Inflammatory macrophage (primary cell): ENCODE data around the gene PSPH.
"Not testable (repeated sequence)": the region's sequence is repeated elsewhere in the genome, so short reads cannot be mapped to it uniquely, and the experiment has no call there.

Experiments used
- DNase-seq, 2 donors: peaks; one replicate each; pipeline ENCODE4 v3.0.0-alpha.2; 2020 to 2022

The PSPH gene

DNA sequence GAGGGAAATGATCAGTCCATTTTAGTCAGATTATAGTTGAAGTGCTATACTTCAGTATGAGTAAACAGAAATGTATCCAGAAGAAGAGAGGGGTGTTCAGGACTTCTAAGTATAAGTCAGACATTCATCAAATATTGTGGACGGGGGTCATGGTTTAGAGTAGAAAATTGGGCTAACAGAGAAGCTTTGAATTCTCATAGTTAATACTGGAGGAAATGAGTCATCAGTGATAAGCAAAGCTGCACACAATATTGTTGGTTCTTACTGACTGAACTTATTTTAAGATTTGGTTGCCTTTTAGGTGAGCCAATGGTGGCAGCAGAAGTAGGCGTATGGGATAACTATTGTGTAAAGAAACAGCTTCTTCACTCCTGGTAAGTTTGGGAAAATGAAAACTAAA is 11.1 kb upstream of the PSPH start:
- no peak for DNase-seq

DNA sequence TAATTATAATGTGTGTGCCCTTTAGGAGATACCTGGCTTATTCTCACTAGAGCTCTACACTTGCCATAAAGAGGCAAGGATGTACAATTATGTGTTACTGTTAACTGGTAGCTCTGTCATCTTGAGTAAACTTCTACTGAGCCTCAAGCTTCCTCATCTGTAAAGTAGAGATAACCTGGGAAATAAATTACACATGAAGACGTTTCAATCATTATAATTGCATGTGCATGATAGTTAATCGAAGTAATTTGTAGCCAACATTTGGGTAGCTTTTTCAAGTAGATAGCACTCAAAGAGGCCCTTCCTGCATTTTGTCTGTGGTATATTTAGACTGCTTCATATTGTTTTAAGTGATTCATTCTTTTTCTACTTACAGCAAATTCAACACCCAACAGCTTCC is 2.7 kb upstream of the PSPH start:
- no peak for DNase-seq

DNA sequence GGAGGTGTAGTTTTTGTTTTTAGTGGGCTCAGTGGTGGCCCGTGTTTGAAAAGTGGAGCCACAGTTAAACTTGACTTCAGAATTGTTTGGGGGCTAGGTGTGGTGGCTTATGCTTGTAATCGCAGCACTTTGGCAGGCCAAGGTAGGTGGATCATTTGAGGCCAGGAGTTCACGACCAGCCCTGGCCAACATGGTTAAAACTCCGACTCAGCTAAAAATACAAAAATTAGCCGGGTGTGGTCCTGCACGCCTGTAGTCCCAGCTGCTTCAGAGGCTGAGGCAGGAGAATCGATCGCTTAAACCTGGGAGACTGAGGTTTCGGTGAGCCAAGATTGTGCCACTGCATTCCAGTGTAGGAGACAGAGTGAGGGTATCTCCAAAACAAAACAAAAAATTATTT is 2.1 kb upstream of the PSPH start:
- no peak for DNase-seq

DNA sequence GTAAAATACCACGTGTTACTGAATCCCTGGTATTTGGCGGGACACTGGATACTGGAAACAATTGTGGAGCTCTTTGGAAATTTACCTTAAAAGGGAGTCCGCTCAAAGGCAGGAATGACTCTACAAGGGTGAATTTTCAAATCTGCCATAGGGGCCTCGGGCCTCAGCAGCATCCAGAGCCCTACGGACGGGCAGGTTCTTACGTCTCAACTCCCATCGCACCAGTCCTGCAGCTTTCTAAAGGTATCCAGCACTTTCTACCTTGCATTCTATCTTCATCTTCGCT is 248 bp downstream of the PSPH start:
- DNase-seq, result no peak

DNA sequence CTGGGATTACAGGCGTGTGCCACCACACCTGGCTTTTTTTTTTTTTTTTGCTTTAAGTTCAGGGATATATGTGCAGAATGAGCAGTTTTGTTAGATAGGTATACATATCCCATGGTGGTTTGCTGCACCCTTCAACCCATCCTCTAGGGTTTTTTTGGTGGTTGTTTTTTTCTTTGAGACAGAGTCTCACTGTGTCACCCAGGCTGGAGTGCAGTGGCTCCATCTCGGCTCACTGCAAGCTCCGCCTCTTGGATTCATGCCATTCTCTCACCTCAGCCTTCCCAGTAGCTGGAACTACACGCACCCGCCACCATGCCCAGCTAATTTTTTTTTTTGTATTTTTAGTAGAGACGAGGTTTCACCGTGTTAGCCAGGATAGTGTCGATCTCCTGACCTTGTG is 2.5 kb downstream of the PSPH start:
- DNase-seq, result not testable (repeated sequence)

DNA sequence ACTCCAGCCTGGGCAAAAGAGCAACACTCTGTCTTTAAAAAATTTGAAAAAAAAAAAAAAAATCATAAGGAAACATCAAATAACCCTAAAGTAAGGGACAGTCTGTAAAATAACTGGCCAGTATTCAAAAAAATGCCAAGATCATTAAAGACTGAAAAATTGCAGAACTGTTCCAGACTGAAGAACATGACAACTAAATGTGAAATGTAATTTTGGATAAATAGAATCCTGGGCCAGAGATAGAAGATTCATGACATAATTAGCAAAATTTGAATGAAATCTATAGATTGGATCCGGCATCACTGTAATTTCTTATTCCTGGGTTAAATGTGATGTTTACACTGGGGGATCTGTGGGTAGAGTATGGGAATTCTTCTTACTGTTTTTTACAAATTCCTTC is 3.0 kb downstream of the PSPH start:
- no peak for DNase-seq

DNA sequence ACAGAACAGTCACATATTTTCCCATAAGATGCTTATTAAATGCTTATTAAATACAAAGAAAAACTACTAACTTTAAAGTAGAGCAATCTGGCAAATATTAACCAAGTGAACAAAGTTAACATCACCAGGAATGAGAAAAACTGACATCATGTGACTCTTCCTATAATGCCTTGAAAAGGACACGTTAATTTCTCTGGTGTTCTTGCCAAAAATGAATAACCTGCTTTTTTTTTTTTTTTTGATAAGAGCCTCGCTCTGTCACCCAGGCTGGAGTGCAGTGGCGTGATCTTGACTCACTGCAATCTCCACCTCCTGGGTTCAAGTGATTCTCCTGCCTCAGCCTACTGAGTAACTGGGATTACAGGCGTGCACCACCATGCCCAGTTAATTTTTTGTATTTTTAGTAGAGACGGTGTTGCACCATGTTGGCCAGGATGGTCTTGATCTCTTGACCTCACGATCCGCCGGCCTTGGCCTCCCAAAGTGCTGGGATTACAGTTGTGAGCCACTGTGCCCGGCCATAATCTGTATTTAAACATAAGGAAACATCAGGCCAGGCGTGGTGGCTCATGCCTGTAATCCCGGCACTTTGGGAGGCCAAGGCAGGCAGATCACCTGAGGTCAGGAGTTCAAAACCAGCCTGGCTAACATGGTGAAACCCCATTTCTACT is 3.7 kb downstream of the PSPH start:
- DNase-seq, result not testable (repeated sequence)

DNA sequence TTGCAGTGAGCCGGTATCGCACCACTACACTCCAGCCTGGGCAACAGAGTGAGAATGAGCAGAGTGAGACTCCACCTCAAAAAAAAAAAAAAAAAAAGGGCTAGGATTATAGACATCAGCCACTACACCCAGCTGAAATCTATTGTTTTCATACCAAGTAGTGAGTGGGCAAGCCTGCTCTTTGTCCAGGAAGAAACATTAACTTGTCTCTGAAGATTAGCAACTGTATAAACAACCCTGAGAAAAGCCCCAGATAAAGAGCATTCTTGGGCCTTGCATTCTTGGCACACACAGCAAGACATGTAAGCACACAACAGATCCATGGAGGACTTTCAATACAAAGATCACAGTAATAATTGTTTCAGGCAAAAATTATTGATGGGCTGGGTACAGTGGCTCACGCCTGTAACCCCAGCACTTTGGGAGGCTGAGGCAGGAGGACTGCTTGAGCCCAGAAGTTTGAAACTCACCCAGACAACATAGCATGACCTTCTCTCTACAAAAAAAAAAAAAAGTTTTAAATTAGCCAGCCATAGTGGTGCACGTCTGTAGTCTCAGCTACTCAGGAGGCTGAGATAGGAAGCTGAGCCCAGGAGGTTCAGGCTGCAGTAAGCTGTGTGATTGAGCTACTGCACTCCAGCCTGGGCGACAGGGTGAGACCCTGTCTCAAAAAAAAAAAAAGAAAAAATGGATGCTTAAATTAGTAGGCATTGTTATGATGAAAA is 4.4 kb downstream of the PSPH start:
- DNase-seq, result no peak

DNA sequence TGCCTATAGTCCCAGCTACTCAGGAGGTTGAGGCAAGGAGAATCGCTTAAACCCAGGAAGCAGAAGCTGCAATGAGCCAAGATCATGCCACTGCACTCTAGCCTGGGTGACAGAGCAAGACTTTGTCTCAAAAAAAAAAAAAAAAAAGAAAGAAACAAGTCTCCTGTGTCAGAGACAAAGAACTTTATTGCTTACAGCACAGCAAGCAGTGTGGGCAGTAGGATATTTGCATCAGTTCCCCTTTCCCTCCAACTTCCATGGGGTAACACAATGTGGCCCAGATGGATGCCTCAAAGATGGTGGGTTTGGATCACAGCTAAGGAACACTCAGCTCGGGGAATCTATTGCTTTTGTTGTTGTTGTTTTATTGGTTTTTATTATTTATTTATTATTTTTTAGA is 5.5 kb downstream of the PSPH start:
- peak; percentile 85 for DNase-seq

DNA sequence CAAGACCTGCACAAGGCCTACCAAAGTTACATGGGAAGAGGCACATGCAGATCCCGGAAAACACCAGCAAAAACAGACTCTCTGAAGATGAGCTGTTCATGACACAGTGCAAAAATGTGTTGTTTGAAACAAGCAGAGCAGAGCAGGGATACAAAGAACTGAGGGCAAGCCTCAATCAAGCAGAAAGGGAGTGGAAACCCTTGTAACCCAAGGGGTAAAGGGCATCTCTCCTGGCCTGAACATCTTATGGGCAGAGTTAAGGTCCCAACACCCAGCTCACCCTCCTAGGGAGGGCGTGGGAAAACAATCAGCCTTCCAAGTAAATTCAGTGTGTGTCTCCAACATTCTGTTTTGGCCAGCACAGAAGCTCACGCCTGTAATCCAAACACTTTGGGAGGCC is 10.5 kb downstream of the PSPH start:
- DNase-seq, result no peak

DNA sequence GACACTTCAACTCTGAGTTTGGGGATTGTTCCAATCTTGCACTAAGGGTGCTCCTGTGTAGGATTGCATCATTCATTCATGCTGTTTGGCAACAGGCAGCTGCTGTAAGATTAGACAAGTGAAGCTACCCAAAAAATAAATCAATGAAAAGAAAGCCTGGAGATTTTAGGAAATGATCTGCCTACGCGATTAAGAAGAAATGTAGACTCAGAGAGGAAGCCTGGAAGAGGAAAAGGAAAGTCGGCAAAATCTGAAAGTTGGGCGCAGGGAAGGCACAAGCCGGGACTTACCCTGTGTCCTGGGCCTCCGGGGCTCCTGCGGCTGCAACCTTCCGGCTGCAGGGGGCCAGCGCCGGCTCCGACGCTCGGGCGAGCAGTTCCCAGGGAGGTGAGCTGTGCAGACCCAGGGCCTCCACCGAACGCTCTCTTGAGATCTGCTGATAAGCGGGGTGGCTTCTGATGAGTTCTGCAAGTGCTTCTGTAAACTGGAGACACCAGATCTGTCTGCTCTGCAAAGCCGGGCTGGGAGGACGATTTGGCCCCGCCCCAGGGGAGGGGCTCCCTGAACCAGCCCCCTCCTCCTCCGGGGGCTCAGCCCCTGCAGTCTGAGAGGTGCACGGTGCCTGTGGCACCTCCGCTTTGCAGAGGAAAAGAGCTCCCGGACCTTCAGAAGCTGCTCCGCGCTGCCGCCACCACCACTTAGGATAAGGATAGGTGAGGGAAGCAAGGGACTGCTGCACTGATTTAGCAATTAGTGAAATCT is 17.4 kb downstream of the PSPH start:
- DNase-seq, result peak; percentile 58 to 74

DNA sequence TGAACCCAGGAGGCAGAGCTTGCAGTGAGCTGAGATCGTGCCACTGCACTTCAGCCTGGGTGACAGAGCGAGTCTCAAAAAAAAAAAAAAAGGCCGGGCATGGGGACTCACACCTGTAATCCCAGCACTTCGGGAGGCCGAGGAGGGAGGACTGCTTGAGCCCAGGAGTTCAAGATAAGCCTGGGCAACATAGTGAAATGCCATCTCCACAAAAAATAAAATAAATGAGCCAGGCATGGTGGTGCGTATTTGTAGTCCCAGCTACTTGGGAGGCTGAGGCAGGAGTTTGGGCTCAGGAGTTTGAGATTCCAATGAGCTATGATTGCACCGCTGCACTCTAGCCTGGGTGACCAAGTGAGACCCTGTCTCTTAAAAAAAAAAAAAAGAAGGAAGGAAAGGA is 18.7 kb downstream of the PSPH start:
- not testable (repeated sequence) for DNase-seq

DNA sequence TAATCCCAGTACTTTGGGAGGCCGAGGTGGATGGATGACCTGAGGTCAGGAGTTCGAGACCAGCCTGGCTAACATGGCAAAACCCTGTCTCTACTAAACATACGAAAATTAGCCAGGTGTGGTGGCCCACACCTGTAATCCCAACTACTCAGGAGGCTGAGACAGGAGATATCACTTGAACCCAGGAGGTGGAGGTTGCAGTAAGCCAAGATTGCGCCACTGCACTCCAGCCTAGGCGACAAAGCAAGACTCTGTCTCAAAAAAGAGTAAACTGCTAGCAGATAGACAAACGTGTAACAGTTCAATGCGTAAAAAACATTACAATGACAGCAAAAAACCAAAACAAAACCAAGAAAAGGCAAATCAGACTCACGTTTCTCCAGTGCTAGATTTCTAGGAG is 19.7 kb downstream of the PSPH start:
- not testable (repeated sequence) for DNase-seq

DNA sequence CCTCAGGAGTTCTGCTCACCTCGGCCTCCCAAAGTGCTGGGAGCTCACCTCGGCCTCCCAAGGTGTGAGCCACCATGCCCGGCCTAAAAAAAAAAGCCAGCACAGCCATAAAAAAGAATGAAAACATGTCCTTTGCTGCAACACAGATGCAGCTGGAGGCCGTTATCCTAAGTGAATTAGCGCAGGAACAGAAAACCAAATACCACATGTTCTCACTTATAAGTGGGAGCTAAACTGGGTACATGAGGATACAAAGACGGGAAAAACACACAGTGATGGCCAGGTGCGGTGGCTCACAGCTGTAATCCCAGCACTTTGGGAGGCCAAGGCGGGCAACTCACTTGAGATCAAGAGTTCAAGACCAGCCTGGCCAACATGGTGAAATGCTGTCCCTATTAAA is 20.9 kb downstream of the PSPH start:
- no peak for DNase-seq

DNA sequence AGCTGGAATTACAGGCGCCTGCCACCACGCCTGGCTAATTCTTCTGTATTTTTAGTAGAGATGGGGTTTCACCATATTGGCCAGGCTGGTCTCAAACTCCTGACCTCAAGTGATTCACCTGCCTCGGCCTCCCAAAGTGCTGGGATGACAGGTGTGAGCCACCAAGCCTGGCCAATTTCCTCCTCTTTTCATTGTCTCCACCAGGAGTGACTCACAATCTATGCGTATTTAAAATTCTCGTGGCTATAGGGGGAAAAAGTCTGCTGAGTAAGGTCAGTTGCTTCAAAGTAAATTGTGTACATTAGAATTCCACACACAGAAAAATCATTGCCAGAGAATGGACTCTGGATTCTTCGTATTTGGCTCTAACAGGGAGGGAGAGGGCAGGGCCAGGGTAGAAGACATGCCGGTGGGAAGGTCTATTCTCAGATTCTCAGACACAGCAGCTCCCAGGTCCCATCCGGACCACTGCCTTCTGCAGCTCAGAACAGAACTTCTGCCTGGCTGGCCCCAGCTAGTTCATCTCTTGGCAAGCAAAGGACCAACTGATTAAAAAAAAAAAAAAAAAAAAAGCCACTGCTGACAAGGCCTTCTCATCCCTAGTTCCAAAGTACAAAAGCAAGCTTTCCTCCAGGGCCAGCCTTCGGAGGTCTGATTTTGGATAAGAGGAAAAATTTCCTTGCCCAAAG is 22.2 kb downstream of the PSPH start:
- DNase-seq, result no peak

DNA sequence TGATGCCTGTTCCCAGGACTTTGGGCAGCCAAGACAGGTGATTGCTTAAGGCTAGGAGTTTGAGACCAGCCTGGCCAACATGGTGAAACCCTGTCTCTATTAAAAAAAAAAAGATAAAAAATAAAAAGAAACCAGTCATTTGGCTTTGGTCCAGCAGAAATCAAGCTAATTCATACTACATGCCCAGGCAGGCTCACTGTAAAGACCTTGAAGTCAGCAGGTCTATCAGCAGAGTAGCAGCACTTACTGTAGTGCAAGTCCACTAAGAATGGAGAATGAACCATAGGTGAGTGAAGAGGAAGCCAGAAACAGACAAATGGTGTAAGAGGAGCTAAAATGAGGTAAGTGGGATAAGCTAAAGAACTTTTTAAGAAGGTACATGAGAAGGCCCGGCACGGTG is 24.7 kb downstream of the PSPH start:
- no peak for DNase-seq

DNA sequence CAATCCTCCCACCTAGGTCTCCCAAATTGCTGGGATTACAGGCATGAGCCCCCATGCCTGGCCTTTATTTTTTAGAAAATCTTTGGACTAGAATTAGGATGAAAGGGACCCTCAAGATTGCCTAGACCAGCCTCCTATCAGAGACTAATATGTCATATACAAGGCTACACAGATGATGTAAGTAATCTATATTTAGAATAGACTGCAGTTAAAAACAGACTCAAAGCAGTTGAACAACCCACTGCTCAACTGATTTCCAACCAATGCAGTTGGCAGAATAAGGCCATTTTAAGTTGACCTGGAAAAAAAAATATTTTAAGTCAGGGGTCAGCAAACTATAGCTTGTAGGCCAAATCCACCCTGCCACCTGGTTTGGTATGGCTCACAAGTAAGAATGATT is 27.7 kb downstream of the PSPH start:
- no peak for DNase-seq

DNA sequence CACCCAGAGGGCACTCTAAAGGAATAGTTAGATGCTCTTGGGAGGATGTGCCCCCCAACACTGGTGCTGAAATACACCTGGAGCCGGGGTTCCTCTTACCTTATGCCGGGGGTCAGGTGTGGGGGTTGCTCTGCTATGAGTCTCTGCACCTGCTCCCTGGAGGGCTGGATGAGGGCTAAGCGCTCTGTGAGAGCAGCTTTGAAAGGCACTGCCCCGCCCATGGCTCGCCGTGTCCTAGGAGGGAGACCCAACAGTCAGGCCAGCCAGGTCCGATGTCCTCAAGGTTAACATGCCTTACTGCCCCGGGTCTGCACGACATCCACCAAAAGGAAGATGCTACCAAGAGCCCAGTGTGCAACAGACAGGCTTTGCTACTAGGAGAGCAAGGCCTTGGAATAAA is 31.7 kb downstream of the PSPH start:
- DNase-seq, result no peak

DNA sequence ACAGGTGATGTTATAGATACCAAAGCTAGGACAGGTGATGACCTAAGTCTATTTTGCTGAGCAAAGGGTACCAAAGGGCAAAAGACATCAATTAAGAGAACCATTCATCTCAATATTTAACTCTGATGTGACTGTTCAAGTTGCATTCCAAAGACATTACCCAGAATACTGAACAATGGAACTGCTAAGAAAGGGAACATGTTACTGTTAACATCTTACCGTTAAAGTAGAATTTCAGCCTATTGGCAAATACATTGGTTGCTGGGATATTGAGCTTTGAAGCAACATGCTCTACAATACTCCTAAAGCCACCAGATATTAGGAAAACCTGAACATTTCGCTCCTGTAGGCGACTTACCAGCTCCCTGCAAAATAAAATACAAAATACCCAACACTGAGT is 34.2 kb downstream of the PSPH start:
- DNase-seq, result not testable (repeated sequence)

DNA sequence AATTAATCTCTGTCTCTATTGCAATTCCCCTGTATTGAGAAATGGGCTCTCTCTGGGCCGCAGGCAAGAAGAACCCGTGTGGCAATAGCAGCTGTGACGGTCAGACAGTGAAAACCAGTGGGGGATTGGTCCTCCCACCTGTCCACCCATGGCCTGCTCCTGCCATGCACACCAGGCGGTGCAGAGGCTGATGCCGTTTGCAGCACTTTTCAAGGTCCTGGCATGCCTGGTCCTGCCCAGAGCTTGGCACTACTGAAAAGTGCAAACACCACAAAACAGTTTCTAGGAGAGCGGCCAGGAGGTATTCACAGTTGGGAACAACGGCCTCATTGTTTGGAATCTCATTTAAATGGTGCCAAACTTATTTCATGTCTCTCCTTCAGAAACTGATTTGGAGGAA is 41.5 kb downstream of the PSPH start:
- no peak for DNase-seq

DNA sequence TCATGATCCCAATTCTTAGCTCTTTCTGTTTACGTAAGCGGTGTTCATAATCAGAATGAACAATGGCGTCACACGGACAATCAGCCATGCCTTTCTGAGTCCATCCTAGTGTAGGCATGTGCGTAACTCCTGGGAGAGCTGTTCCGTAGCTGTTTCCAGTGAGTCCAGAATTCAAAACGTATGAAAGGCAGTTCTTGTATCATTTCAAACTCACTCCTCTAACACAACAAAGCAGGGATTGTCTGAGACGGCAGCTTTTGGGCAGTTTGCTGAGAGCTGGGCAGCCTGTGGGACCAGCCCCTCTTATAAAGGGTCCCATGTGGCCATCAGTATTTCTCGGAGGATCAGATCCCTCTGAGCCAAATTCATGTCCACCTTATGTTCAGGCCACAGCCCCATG is 43.4 kb downstream of the PSPH start:
- no peak for DNase-seq

DNA sequence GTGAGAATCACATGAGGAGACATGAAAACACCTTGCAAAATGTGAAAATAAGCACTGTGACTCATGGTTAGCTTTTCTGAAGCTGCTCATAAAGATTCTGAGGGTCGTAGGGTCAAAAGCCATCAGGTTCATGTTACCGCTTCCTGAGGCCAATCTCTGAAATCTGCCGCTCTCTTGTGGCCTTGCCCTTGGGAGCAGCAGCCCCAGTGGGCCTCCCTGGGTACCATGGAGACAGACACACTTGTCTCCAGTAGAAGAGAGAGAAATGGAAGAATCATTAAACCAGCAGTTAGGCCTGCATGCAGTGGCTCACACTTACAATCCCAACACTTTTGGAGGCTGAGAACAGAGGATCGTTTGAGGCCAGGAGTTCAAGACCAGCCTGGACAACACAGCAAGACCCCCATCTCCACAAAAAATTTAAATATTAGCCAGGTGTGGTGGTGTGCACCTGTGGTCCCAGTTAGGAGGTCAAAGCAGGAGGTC is 44.0 kb downstream of the PSPH start:
- DNase-seq, result no peak

DNA sequence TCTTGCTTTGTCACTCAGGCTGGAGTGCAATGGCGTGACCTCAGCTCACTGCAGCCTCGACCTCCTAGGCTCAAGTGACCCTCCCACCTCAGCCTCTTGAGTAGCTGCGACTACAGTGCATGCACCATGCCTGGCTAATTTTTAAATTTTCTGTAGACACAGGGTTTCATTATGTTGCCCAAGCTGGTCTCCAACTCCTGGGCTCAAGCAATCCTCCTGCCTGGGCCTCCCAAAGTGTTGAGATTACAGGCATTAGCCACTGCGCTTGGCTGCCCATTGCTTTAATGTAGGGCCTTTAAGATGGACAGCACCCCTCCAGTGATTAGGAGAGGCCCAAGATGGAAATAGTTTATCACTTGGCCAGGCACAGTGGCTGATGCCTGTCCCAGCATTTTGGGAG is 47.5 kb downstream of the PSPH start:
- no peak for DNase-seq
